Heart left ventricle (tissue), 13 donors: ENCODE results near the gene EPX.

ENCODE experiments used
- POLR2A ChIP-seq, 2 donors: fragments of 450-650 bp; IDR thresholded peaks; one replicate each; pipeline ENCODE4 v1.6.1; 2017; ENCODE audit warnings: antibody characterized with exemption in 2 of 2, mild to moderate bottlenecking in 2 of 2, moderate library complexity in 2 of 2
- TF ChIP-seq, protein P1 (sequence below), 12 donors: fragments of 200-600 bp; sonication (generic) in 4 of 12; IDR thresholded peaks; one replicate each; pipeline versions ENCODE4 v1.5.0 to v1.8.0; 2018 to 2022; ENCODE audit warnings: antibody characterized with exemption in 12 of 12, mild to moderate bottlenecking in 5 of 12
- donor health status: ischemic (EF 13 %, LVEDD 7.1; RV severe dilation, severe dysfunction).
- donor health status: DM: no; HTN: yes; CAD: no.
- donor health status: DM: no; HTN: no; CAD: no.
- donor health status: ischemic (EF 25% LVEDD 6.9; RV normal size, moderate dysfunction).
- donor health status: ischemic (EF 25% LVEDD 5.7; RV mildly dilated, moderate dysfunction).
- donor health status: ischemic (EF 35%, LVEDD 5.7; RV mildly dilated, moderate dysfunction).
- donor health status: nonischemic (EF 11% LVEDD 7.7; RV severe dilation, severe dysfunction).
- donor health status: DM: yes; HTN: yes; CAD: no.
- donor health status: PGD.
- donor health status: ischemic (EF 29% LVEDD 5.4; RV normal size, mild dysfunction).
- donor health status: nonischemic (EF 23%, LVEDD 6.1; RV moderate dilation, normal function).

DNA sequence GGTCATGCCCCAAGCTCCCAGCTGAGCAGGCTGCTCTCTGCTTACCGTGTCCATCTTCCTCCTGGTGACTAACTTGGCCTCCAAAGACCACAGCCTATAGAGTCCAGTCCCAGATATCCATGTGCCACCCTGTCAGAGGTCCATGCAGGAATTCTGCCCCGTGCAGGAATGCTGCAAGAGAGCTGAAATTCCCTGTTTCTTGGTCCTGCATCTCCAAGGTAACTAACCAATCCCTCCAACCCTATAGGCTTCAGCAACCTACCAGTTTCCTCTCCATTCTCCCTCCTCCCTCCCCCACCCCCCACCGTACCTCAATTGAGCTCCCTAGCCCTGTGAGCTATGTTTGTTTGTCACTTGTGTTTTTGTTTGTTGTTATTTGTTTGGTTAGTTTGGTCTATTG is 36.2 kb downstream of the EPX start:
- TF ChIP-seq, protein P1, sequence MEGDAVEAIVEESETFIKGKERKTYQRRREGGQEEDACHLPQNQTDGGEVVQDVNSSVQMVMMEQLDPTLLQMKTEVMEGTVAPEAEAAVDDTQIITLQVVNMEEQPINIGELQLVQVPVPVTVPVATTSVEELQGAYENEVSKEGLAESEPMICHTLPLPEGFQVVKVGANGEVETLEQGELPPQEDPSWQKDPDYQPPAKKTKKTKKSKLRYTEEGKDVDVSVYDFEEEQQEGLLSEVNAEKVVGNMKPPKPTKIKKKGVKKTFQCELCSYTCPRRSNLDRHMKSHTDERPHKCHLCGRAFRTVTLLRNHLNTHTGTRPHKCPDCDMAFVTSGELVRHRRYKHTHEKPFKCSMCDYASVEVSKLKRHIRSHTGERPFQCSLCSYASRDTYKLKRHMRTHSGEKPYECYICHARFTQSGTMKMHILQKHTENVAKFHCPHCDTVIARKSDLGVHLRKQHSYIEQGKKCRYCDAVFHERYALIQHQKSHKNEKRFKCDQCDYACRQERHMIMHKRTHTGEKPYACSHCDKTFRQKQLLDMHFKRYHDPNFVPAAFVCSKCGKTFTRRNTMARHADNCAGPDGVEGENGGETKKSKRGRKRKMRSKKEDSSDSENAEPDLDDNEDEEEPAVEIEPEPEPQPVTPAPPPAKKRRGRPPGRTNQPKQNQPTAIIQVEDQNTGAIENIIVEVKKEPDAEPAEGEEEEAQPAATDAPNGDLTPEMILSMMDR (IDR thresholded peaks at IDR 0.05) = no peak
- no peak for TF ChIP-seq POLR2A (IDR thresholded peaks at IDR 0.05)
